Esophagus squamous epithelium (tissue), 4 donors: ENCODE measurements around the gene PFN2.

Experiments used
- CTCF ChIP-seq, 6 experiments: fragments of 450-650 bp in 4 of 6; fragments of 200-600 bp in 2 of 6; sonication (generic) in 2 of 6; IDR thresholded peaks; one replicate each; pipeline ENCODE4 v1.5.1; 2016 to 2019; ENCODE audit warnings: antibody characterized with exemption in 6 of 6, mild to moderate bottlenecking in 4 of 6, moderate library complexity in 4 of 6
- POLR2A ChIP-seq, 4 donors: fragments of 450-650 bp; IDR thresholded peaks; one replicate each; pipeline ENCODE4 v1.6.1; 2017; ENCODE audit warnings: antibody characterized with exemption in 4 of 4, mild to moderate bottlenecking in 4 of 4, moderate library complexity in 3 of 4

- TF ChIP-seq CTCF (IDR thresholded peaks at IDR 0.05) (no peak), POLR2A (IDR thresholded peaks at IDR 0.05) (no peak)
Observed at GRCh38 chr3:149971403-149972075, 844 bp upstream of the PFN2 start.
